NT2/D1 (cell line): ENCODE results near the gene GRM5.

Experiments
- SUZ12 ChIP-seq: IDR thresholded peaks from 2 replicates; pipeline ENCODE4 v1.6.1; 2011; ENCODE audit not compliant: insufficient read length, insufficient read depth; ENCODE audit errors: extremely low read depth
- YY1 ChIP-seq: IDR thresholded peaks from 2 replicates; pipeline ENCODE4 v1.6.1; 2011; ENCODE audit not compliant: insufficient read length, insufficient read depth
- ZNF274 ChIP-seq: IDR thresholded peaks from 2 replicates; pipeline ENCODE4 v1.6.1; 2011; ENCODE audit warnings: mild to moderate bottlenecking, low read depth, low read length

- no peak for TF ChIP-seq YY1
- no peak for TF ChIP-seq ZNF274
- TF ChIP-seq SUZ12: no peak
Observed at GRCh38 chr11:88575916-88576315, 489.9 kb downstream of the GRM5 start.
